Measurements from ENCODE around the gene SLC34A2. TPM values are rescaled to one million over a fixed set of nuclear protein-coding genes. Genes with fewer than 3 reads are reported as not detected.

SLC34A2 gene
- total and polyA plus RNA-seq, 2 experiments from 2014 or later = 0.73 to 0.80 TPM

- H3K79me2 ChIP-seq (replicated peaks; ENCODE audit: insufficient read depth) = no peaks in the 10 kb centered on the region
- H3K27me3 Mint-ChIP-seq (ENCODE audit: insufficient read depth, low read depth, poor library complexity) = peaks cover 9% of the 10 kb centered on the region
- H3K4me2 ChIP-seq = no peak overlapping the region
- no peaks in the 10 kb centered on the region for H3K36me3 Mint-ChIP-seq (ENCODE audit: low read depth)
- H3K36me3 ChIP-seq (ENCODE audit: insufficient read depth) = no peaks in the 10 kb centered on the region; the same call in 1 of the 2 replicates
- no peak overlapping the region for H3K27ac ChIP-seq (ENCODE audit: low read depth)
- no peak overlapping the region for H3K4me3 Mint-ChIP-seq
- TF ChIP-seq CREB1 (CRISPR knock-in tag; IDR thresholded peaks at IDR 0.05; ENCODE audit: low read depth) (no peak), POLR2AphosphoS5 (IDR thresholded peaks at IDR 0.05; ENCODE audit: low read depth) (no peak), EZH2phosphoT487 (IDR thresholded peaks at IDR 0.05; ENCODE audit: unreplicated experiment) (no peak), ZNF331 (CRISPR knock-in tag; IDR thresholded peaks at IDR 0.05; ENCODE audit: low read depth) (no peak), REST (IDR thresholded peaks at IDR 0.05; ENCODE audit: unreplicated experiment) (no peak), STAT1 (IDR thresholded peaks at IDR 0.05; ENCODE audit: unreplicated experiment) (no peak)
- DNase-seq (ENCODE audit: low spot score) (no peak), ATAC-seq (no peak)
- H4K20me1 ChIP-seq (replicated peaks; ENCODE audit: insufficient read depth) = no peaks in the 10 kb centered on the region
- no peak overlapping the region for H2AFZ ChIP-seq
- no peaks in the 10 kb centered on the region for H3F3A ChIP-seq (replicated peaks; ENCODE audit: low read depth)
- H3K27me3 ChIP-seq (ENCODE audit: insufficient read depth) = no peaks in the 10 kb centered on the region
- H3K27ac Mint-ChIP-seq = no peak overlapping the region
- H3K9me3 Mint-ChIP-seq = peaks cover 3% of the 10 kb centered on the region; the same call in 2 of the 3 replicates
- H3K4me1 Mint-ChIP-seq = no peaks in the 10 kb centered on the region
- no peaks in the 10 kb centered on the region for H3K4me1 ChIP-seq (ENCODE audit: insufficient read depth)
- H3K9me2 ChIP-seq (ENCODE audit: insufficient read depth) = peaks cover 7% of the 10 kb centered on the region; the same call in 1 of the 2 replicates
- no peak overlapping the region for H3K4me3 ChIP-seq
Observed at GRCh38 chr4:25727711-25728493, 72.3 kb downstream of the SLC34A2 start.

Small RNA genes within 50 kb of the gene (small RNA-seq; reads per million reads assigned to genes)
- gene AC092436.3 (ENCODE audit: low replicate concordance) (not detected), gene MTND4LP22 (ENCODE audit: low replicate concordance) (not detected), gene RPS29P11 (ENCODE audit: low replicate concordance) (not detected)

Other genes starting within 250 kb of the SLC34A2 start
- gene SEL1L3, start 207.1 kb downstream of the SLC34A2 start, total RNA-seq (2014; rRNA removed; shearing (Covaris generic)) = 61.7 and 65.8 TPM in 2 replicates
- 17.1 and 19.3 TPM in 2 replicates for gene SEL1L3, start 207.1 kb downstream of the SLC34A2 start, polyA plus RNA-seq (2016; fragmentation: Nextera tagmentation; extraction: Ambion mirVana)

Measured in GM23338 (cell line).